Measurements from ENCODE around the gene USP22.

The USP22 gene

DNA sequence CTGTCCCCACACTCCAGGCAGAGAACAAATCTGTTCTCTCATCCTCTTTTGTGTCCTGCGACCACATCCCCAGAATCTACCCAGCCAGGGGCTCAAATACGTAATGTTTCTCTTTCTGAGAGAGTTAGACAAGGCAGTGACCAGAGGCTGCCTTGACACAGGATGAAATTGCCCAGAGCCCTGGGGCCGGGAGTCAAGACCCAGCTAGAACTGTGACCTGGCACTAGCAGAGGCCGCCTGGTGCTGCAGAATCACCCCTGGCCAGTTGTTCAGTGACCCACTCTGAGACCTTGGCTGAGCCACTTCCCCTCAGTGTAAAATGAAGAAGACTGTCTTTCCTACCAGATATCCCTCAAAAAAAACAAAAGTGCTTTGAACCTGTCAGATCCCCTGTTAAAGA lies 72.5 kb downstream of the USP22 start:
- no peak for DNase-seq (ENCODE audit: low read depth)
- TF ChIP-seq, protein P1, sequence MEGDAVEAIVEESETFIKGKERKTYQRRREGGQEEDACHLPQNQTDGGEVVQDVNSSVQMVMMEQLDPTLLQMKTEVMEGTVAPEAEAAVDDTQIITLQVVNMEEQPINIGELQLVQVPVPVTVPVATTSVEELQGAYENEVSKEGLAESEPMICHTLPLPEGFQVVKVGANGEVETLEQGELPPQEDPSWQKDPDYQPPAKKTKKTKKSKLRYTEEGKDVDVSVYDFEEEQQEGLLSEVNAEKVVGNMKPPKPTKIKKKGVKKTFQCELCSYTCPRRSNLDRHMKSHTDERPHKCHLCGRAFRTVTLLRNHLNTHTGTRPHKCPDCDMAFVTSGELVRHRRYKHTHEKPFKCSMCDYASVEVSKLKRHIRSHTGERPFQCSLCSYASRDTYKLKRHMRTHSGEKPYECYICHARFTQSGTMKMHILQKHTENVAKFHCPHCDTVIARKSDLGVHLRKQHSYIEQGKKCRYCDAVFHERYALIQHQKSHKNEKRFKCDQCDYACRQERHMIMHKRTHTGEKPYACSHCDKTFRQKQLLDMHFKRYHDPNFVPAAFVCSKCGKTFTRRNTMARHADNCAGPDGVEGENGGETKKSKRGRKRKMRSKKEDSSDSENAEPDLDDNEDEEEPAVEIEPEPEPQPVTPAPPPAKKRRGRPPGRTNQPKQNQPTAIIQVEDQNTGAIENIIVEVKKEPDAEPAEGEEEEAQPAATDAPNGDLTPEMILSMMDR (IDR thresholded peaks at IDR 0.05; ENCODE audit: low read depth, low read length, missing control alignments), result no peak
- in situ Hi-C loops (cut with HindIII; ENCODE audit: low sequenced_read_pairs), result no loop called here
- no peak overlapping the region for H3K4me3 ChIP-seq (ENCODE audit: low read depth, low read length)

DNA sequence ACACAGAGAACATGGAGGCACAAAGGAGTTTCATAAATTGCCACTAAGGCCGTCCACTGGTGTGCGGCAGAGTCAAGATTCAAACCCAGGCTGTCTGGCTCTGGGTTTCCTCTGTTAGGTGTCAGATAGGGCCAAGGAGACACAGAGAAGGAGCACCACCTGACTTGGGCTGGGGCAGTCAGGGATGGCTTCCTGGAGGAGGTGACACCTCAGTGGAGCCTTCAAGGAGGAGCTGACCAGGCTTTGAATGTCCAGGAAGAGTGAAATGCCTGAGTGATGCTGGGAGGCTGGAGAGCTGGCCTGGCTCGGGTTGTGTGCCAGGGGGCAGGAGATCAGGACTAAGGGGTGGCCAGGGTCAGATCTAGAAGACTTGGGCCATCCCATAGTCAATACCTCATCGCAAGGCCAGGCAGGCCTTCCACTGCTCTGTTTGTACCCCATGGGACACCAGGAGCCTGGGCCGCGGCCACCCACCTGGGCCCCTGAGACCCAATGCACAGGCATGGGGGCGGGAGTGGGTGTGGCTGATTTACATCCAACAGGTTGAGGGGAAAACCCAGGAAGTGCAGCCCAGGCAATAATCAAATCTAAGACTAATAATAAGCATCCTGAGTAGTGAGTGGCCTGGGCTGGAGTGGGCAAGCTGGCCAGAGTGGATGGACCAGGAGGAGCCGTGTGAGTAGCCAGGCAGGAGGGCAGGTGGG lies 73.7 kb downstream of the USP22 start:
- H3K4me3 ChIP-seq (ENCODE audit: low read depth, low read length), result no peak overlapping the region
- TF ChIP-seq, protein P1 (IDR thresholded peaks at IDR 0.05; ENCODE audit: low read depth, low read length, missing control alignments), result no peak
- no peak for DNase-seq (ENCODE audit: low read depth)
- in situ Hi-C loops (cut with HindIII; ENCODE audit: low sequenced_read_pairs), result no loop called here

DNA sequence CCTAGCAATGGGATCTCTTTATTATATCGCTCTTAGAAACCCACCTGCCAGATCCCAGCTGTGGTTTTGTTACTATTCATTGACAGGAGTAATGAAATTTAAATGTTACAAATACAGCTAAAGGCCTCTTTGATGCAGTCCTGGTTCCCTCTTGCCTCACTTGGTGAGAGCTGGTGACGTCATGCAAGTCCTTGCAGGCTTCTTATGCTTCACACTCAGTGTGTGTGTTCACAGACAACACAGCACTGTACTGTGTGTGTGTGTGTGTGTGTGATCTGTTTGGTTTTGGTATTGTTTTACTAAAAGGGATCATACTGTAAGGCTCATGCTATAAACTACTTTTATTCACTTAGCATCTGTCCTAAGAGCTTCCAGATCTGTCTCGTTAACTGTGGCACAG lies 75.0 kb downstream of the USP22 start:
- DNase-seq (ENCODE audit: low read depth), result no peak

DNA sequence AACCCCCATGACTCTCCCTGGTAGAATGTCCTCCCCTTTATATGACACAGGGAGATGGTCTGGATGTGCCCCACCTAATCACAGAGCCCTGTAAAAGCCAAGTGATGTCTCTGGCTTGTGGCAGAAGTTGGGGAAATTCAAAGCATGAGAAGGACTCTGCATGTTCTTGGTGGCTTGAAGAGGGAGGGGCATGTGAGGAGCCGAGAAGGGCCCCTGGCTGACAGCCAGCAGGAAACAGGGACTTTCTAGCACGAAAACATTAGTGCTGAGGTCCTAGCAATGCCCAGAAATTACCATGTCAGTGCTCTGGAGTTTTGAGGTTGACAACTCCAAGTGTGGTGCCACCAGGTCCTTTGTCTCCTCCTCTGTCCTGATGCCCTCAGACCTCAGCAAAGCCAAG lies 75.9 kb downstream of the USP22 start:
- DNase-seq (ENCODE audit: low read depth), result no peak
- TF ChIP-seq, protein P1 (IDR thresholded peaks at IDR 0.05; ENCODE audit: low read depth, low read length, missing control alignments), result no peak
- in situ Hi-C loops (cut with HindIII; ENCODE audit: low sequenced_read_pairs), result no loop called here
- H3K4me3 ChIP-seq (ENCODE audit: low read depth, low read length), result no peak overlapping the region

More for the DNA sequence above, 75.0 kb downstream of the USP22 start:
- TF ChIP-seq, protein P1 (IDR thresholded peaks at IDR 0.05; ENCODE audit: low read depth, low read length, missing control alignments), result no peak
- H3K4me3 ChIP-seq (ENCODE audit: low read depth, low read length), result no peak overlapping the region
- in situ Hi-C loops (cut with HindIII; ENCODE audit: low sequenced_read_pairs), result no loop called here

DNA sequence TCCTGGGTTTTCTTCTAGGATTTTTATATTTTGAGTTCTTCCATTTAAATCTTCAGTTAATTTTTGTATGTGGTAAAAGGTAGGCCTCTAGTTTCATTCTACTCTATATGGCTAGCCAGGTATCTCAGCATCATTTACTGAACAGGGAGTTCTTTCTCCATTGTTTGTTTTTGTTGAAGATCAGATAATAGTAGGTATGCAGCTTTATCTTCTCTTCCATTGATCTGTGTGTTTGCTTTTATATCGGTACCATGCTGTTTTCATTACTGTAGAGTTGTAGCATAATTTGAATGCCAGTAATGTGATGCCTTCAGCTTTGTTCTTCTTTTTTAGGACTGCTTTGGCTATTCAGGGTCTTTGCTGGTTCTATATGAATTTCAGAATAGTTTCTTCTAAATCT lies 77.3 kb downstream of the USP22 start:
- no peak for DNase-seq (ENCODE audit: low read depth)

DNA sequence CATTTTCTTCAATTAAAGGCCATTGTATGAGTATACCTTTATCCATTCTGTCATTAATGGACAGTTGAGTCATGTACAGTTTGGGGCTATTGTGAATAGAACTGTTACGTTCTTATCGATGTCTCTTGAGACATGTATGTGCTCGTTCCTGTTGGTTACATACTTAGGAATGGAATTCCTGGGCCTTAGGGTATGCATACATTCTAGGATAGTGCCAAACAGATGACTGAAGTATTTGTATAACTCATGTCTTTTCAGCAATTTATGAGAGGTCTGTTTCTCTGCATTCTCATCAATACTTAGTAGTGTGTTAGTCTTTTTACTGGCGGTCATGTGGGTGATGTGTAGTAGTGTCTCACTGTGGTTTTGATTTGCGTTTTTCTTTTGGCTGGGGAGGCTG lies 81.2 kb downstream of the USP22 start:
- no peak for DNase-seq (ENCODE audit: low read depth)
- in situ Hi-C loops (cut with HindIII; ENCODE audit: low sequenced_read_pairs), result no loop called here
- no peak overlapping the region for H3K4me3 ChIP-seq (ENCODE audit: low read depth, low read length)
- TF ChIP-seq, protein P1 (IDR thresholded peaks at IDR 0.05; ENCODE audit: low read depth, low read length, missing control alignments), result no peak

More for the DNA sequence above, 77.3 kb downstream of the USP22 start:
- no peak overlapping the region for H3K4me3 ChIP-seq (ENCODE audit: low read depth, low read length)
- TF ChIP-seq, protein P1 (IDR thresholded peaks at IDR 0.05; ENCODE audit: low read depth, low read length, missing control alignments), result no peak
- in situ Hi-C loops (cut with HindIII; ENCODE audit: low sequenced_read_pairs), result no loop called here

Data from astrocyte of the cerebellum (primary cell).